ENCODE measurements around the gene TSEN15.

TSEN15 gene

GRCh38 chr1:184112176-184112948, 60.8 kb downstream of the TSEN15 start:
- no peak for DNase-seq

GRCh38 chr1:184113251-184113650, 61.7 kb downstream of the TSEN15 start:
- DNase-seq: no peak

- no peak for DNase-seq
Observed at GRCh38 chr1:184114818-184115398, 63.4 kb downstream of the TSEN15 start.

- no peak for DNase-seq
Observed at GRCh38 chr1:184116287-184116686, 64.8 kb downstream of the TSEN15 start.

- no peak for DNase-seq
Observed at GRCh38 chr1:184118046-184118445, 66.5 kb downstream of the TSEN15 start.
